Measurements from ENCODE around the gene KRTAP6-1. TPM values are rescaled to one million over a fixed set of nuclear protein-coding genes. Genes with fewer than 3 reads are reported as not detected.

KRTAP6-1 gene, protein sequence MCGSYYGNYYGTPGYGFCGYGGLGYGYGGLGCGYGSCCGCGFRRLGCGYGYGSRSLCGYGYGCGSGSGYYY
- total RNA-seq, result not detected

DNA sequence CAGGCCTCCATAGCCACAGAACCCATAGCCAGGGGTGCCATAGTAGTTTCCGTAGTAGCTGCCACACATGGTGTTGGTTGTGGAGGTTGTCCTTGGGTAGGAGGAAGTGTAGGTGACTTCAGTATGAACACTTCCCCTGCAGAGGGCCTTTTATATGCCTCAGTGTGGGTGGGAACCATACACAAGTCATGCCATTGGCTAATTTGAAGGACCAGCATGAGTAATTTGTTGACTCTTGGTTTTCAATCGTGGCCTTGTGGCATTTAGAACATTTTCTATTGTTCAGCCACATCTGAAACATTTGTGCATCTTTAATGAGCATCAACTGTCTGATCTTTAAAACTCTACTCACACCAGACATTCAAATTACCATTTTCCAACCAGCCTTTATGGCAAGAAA is at the start of gene KRTAP6-1:
Gene KRTAP6-1 (minus strand): TSS at position 95 of the 400 bp plus-strand sequence. CDS start 26 bp downstream, at position 69.
- intact Hi-C loops (cut with DNase I), result no loop called here
- DNase-seq (ENCODE audit: low spot score) (no peak), ATAC-seq (no peak)

DNA sequence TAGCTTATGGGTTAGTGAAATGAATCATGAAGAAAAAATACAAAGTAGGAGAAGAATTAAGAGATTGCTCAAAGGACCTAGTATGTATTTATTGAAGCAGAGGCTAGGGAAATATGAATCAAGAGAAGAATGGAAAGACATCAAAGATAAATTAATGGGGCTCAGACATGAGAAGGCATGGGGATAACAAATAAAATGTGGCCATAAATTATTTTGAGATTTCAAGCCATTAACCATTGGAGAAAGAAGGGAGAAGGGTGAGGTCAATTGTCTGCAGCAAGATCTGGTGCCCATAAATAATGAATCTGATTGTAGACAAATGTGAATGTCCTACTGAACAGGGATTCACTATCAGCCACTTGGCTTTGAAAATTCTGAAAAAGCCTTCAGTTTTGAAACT is 39.2 kb upstream of the KRTAP6-1 start:
- DNase-seq (ENCODE audit: low spot score), result no peak
- no peak for ATAC-seq
- intact Hi-C loops (cut with DNase I), result no loop called here

DNA sequence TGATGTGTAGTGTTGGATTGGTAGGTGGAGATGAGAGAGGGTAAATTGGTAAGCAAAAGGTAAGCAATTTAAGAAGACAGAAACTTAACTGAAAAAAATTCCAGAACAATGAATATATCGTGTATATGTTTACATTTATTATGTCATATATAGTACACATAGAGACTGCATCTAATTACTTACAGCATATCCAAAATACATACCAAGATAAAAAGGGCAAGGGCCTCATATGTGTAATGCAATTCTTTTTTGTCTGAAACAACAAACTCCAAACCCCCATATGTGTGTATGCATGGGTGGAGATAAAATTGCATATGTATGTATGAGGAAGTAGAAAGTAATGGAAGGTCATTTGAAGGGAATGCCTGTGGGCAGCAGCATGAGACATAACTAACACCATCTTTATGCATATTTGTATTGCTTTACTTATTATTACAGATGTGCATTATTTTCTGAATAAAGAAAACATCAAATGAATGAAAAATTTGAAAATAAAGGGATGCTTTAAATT is 33.2 kb upstream of the KRTAP6-1 start:
- intact Hi-C loops (cut with DNase I), result no loop called here
- ATAC-seq (no peak), DNase-seq (ENCODE audit: low spot score) (no peak)

DNA sequence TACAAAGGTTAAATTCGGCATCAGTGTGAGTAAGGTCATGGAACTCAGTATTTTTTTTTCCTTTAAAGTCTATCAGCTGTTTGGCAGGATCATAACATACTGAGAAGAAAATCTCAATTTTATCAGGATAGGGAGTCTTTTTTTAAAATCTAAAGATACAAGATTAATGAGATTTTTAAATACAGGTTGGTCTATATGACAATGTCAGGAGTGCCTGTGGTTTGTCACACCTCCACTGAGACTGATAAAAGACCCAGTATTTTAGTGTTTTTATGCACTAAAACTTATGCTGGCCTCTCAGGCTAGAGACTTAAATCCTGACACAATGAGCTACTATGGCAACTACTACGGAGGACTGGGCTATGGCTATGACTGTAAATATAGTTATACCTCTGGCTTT is 28.8 kb upstream of the KRTAP6-1 start, which contains the start of gene KRTAP20-3:
Gene KRTAP20-3 (plus strand): TSS at position 301 of the 400 bp plus-strand sequence.
- intact Hi-C loops (cut with DNase I), result no loop called here
- DNase-seq (ENCODE audit: low spot score), result no peak
- no peak for ATAC-seq

DNA sequence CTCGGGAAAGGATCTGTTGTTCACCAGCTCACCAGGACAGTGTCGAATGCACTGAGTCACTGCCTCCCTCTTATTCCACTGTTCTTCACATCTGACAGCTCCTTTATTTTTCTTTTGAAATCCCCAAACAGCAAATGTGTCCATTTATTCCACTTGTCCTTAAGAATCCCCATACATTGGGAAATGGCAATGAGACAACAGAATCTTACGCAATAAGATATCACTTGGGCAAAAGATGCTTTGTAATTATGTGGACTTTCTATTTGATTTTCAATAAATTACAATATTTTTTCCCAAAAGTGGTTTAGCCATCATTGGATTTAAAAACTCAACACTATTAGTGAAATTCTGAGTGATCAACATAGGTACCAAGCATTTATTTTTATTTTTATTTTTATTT is 25.0 kb upstream of the KRTAP6-1 start:
- DNase-seq (ENCODE audit: low spot score), result no peak
- intact Hi-C loops (cut with DNase I), result no loop called here
- ATAC-seq, result no peak

DNA sequence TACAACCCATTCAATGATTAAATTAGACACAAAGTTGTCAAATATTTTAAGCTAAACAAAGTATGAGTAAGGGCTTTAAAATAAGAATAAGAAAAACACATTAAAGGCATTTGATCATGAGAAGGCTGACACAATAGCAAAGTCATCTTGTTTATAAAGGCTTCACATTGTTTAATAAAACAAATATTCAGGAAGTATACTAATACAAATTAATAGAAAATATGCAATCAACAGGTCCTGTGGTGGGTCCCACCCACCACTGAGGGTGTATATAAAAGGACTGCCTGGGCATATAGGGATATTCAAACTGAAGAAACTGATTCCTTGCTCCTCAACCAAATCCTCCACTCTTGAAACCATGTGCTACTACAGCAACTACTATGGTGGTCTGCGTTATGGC is 21.2 kb upstream of the KRTAP6-1 start, which contains the start of gene KRTAP20-2:
Gene KRTAP20-2 (plus strand): TSS at position 301 of the 400 bp plus-strand sequence. CDS start 58 bp downstream, at position 359.
- ATAC-seq (no peak), DNase-seq (ENCODE audit: low spot score) (no peak)
- intact Hi-C loops (cut with DNase I), result no loop called here

DNA sequence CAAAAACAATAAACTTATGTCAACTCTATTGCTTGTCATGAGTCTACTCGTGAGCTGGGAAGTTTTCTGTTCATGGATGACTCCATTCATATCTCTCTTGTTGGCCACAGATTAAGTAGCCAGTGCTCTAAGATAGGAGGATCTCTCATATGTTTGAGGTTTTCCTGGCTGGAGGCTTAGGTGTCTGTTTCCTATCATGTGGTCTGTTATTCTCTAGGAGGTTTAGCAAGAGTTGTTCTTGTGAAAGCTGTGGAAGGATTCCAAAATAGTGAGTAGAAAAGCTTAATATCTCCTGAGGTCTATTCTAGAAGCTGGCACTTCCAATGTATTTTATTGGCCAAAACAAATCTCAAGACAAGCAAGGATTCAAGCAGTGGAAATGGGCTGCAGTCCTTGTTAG is 15.5 kb upstream of the KRTAP6-1 start:
- intact Hi-C loops (cut with DNase I), result no loop called here
- DNase-seq (ENCODE audit: low spot score), result no peak
- ATAC-seq, result peak; percentile 73

DNA sequence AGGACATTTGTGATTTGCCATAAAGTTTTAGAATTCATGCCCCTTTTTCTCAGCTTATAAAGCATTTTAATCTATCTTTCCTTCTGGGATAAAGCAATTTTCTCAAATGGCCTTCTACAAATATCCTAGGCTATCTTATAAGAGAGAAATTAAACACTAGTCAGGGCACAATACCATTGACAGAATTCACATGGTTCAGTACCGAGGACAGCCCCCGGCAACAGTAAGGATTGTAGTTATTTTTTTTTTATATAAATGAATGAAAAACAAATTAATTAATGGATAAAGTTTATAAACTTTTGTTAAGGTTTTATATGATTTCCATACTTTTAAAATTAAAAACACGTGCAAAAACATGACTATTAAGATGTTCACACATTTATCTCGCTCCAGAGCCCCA is 14.4 kb upstream of the KRTAP6-1 start:
- intact Hi-C loops (cut with DNase I), result no loop called here
- DNase-seq (ENCODE audit: low spot score), result no peak
- ATAC-seq, result no peak

DNA sequence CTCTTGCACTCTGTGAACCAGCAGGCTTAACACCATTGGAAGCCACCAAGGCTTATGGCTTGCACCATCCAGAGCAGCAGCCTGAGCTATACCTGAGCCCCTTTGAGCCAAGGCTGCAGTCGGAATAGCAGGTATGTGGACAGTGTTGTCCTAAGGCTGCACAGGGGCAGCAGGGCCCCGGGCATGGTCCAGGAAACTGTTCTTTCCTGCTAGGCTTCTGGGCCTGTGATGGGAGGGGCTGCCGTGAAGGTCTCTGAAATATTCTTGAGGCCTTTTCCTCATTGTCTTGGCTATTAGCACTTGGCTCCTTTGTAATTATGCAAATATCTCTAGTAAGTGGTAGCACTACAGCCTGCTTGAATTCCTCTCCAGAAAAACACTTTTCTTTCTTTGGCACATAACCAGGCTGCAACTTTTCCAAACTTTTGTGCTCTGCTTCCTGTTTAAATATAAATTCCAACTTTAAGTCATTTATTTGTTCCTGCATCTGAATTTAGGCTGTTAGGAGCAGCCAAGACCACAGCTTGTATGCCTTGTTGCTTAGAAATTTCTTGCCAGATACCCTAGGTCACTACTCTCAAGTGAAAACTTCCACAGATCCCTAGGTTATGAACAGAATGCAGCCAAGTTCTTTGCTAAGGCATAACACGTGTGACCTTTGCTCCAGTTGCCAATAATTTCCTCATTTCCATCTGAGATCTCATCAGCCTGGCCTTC is 11.9 kb upstream of the KRTAP6-1 start:
- intact Hi-C loops (cut with DNase I), result no loop called here
- DNase-seq (ENCODE audit: low spot score) (no peak), ATAC-seq (peak; percentile 24)

DNA sequence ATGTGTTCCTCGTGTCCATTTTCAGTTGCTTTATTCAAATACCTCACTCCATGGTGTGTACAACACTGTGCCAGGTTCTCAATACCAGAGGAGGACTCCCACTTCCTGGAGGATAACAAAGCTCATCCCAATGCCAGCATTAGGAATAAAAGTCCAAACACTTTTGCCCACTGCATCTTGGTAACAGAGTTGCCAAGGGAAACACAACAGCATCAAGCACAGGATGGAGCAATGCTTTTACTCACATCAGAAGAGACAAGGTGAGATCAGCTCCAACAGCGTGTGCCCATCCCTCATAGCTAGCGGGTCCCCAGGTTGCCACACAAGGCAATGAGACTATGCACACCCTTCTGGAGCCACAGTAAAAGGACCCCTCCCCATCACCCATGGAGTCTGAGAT is 9.6 kb upstream of the KRTAP6-1 start:
- intact Hi-C loops (cut with DNase I), result no loop called here
- ATAC-seq, result no peak
- DNase-seq (ENCODE audit: low spot score), result no peak

DNA sequence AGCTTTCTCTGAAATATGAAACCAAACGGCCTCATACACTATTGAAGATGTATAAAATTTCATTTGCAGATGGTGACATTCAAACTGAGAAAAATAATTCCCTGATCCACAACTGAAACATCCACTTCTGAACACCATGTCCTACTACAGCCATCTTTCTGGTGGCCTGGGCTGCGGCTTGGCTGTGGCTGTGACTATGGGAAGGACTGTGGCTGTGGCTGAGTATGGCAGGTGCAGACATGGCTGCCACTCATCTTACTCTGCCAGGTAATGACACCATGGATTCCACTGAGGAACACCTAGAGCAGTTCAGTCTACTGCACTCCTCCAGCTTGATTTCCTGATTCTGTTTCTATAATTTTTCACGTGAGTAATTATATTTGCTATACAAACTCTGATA is 6.8 kb upstream of the KRTAP6-1 start, which contains the start of gene KRTAP20-4:
Gene KRTAP20-4 (plus strand): TSS at position 106 of the 400 bp plus-strand sequence.
- ATAC-seq, result no peak
- intact Hi-C loops (cut with DNase I), result no loop called here
- no peak for DNase-seq (ENCODE audit: low spot score)

DNA sequence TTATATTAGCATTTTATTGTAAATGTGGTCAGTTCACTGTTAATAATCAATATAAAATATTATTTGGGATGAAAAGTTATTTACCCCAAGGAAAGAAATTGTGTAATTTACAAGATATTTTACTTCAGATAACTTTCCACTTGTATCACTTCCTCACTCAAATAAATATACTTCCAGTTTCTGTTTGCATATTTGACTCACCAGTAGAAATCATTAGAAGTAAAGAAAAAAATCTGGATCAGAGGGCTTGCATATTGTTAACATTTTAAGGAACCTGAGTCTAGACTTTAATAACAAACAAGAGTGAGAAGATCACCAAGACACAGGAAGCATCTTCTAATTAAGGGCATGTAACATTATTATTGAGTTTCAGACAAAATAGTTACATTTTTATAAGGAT is 6.3 kb upstream of the KRTAP6-1 start:
- DNase-seq (ENCODE audit: low spot score) (no peak), ATAC-seq (no peak)
- intact Hi-C loops (cut with DNase I), result no loop called here

DNA sequence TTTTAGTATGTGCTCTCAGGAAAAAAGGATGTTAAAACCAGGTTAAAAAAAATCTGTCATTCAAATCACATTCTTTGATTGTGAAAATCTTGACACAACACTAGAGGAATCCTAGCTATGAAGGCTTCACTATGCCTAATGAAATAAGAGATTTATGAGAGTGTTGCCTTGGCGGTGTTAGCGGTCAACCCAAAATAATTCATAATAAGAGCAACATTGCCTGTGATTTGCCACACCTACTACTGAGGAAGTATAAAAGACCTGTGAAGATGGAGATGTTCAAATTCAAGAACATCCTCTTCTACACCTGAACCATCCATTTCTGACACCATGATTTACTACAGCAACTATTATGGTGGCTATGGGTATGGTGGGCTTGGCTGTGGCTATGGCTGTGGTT is 2.4 kb upstream of the KRTAP6-1 start, which contains the start of gene KRTAP20-1:
Gene KRTAP20-1 (plus strand): TSS at position 301 of the 400 bp plus-strand sequence. CDS start 30 bp downstream, at position 331.
- DNase-seq (ENCODE audit: low spot score), result no peak
- ATAC-seq, result no peak
- intact Hi-C loops (cut with DNase I), result no loop called here

DNA sequence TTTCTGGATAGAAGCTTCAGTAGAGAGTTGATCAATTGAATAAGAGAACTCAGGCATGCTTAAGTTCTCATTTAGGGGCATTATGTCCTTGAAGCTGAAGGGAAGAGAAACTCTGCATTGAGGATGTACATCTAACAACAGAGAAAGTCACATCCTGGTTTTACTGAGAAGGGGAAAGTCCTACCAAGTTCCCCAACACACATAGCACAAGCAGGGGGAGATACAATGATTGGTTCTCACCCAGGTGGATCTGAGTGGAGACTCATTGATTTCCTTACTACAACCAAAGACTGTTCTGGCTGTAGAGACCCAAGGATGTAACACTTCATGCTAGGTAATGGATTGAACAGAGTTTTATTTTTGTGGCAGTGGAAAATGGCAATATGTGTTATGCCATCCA is 1.5 kb upstream of the KRTAP6-1 start:
- no peak for ATAC-seq
- no peak for DNase-seq (ENCODE audit: low spot score)
- intact Hi-C loops (cut with DNase I), result no loop called here

DNA sequence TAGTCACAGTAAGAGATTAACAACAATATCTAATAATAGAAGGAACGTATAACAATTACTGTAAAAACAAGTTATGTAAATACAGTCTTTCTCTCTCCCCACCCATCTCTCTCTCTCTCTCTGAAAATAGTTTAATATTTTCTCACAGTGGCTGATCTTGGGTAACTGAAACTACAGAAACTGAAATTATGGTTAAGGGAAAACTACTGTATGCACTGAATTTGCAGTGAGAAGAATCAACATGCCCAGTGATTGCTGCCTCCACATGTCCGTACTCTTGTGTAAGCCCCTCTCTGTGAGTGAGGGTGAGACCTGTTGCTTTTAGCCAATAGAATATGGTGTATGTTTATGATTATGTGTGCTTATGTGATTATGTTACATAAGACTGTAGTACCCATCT is 1.6 kb downstream of the KRTAP6-1 start:
- DNase-seq (ENCODE audit: low spot score), result no peak
- ATAC-seq, result no peak
- intact Hi-C loops (cut with DNase I), result no loop called here

DNA sequence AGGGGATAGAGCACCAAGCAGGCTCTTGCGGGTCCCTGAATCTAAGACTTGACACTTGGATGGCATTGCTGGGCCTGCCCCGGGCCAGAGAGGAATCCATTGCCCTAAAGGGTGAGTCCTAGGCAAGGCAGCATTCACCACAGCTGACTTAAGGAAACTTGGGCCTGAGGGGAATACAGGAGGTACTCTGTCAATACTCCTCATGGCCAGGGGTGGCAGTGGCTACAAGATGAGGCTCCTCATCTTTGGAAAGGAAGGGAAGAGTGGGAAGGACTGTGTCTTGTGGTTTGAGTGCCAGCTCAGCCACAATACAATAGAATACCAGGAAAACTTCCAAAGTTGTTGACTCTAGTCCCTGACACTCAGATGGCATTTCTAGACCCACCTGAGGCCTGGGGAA is 7.8 kb downstream of the KRTAP6-1 start:
- ATAC-seq (no peak), DNase-seq (ENCODE audit: low spot score) (no peak)
- intact Hi-C loops (cut with DNase I), result no loop called here

DNA sequence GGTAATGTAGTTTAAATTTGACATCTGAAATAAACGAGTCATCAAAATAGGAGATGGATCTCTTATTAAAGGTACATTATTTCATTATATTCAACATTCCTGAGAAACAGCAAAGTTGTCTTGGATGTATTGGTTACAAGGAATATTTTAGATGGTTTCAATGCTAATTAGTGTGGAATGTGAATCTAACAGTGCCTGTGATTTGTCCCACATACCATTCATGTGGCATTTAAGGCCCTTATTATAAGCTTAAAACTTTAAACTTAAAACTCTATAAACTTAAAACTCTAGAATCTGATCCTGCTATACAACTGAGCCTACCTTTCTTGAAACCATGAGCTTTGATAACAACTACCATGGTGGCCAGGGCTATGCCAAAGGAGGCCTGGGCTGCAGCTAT is 12.9 kb downstream of the KRTAP6-1 start, which contains the start of gene KRTAP22-1:
Gene KRTAP22-1 (plus strand): TSS at position 301 of the 400 bp plus-strand sequence.
- intact Hi-C loops (cut with DNase I), result no loop called here
- ATAC-seq, result no peak
- no peak for DNase-seq (ENCODE audit: low spot score)

DNA sequence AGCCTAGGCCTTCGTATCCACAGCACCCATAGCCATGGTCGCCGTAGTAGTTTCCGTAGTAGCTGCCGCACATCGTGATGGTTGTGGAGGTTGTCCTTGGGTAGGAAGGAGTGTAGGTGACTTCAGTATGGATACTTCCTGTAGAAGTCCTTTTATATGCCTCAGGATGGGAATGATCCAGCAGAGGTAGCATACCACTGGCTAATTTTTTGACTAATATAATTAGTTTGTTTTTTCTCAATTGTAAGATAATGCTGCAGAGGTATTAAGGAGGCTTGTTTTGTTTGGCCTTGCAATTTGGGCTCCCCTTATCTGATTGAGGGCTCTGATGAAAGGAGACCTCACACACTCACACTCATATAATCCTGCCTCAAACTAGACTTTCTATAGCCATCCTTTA is 14.9 kb downstream of the KRTAP6-1 start, which contains the start of gene KRTAP6-2:
Gene KRTAP6-2 (minus strand): TSS at position 101 of the 400 bp plus-strand sequence. CDS start 28 bp downstream, at position 73.
- intact Hi-C loops (cut with DNase I), result no loop called here
- ATAC-seq, result no peak
- no peak for DNase-seq (ENCODE audit: low spot score)

DNA sequence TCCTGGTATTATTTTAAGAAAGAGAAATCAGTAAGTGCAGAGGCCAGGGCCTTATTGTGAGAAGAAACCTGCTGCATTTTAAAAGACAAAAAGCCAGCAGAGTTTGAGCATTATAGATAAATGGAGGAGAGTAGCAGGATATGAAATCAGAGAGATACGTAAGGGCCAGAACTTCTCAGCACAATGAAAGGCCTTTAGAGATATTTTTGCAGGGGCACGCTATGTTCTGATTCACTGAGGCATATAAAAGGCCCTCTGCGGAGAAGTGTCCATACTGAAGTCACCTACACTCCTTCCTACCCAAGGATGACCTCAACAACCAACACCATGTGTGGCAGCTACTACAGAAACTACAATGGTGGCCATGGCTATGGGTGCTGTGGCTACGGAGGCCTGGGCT is 21.6 kb downstream of the KRTAP6-1 start, which contains the start of gene KRTAP6-3:
Gene KRTAP6-3 (plus strand): TSS at position 301 of the 400 bp plus-strand sequence. CDS start 6 bp downstream, at position 307.
- ATAC-seq, result no peak
- DNase-seq (ENCODE audit: low spot score), result no peak
- intact Hi-C loops (cut with DNase I), result no loop called here

DNA sequence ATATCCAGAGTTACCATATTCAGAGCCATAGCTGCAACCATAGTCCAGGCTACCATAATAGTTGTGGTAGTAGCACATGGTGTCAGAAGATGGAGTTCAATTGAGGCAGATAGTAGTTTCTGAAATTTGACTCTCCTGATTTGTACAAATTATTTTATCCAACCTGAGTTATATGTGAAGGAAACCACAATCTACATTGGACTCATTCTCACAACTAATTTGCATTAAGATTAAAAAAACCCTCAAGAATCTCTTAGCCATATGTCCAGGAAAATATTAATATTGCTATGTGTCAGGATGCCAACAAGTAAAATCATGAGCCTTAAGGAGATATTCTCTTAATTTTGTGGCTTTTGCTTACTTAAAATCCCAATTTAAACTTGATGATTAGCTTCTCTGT is 23.4 kb downstream of the KRTAP6-1 start, which contains the start of gene KRTAP22-2:
Gene KRTAP22-2 (minus strand): TSS at position 101 of the 400 bp plus-strand sequence.
- no peak for ATAC-seq
- intact Hi-C loops (cut with DNase I), result no loop called here
- DNase-seq (ENCODE audit: low spot score), result no peak
